HG02798 (cell line): ENCODE results near the gene RYR1.
A peak's percentile ranks its signal among the peaks of the same experiment; 100 is the strongest.
"Not testable (repeated sequence)": the region's sequence is repeated elsewhere in the genome, so short reads cannot be mapped to it uniquely, and the experiment has no call there.

Experiments
- ATAC-seq: cut with Tn5 transposase; IDR thresholded peaks from one replicate; pipeline ENCODE4 v1.9.1; 2021; ENCODE audit warnings: mild to moderate bottlenecking; ENCODE audit not compliant: unreplicated experiment, poor library complexity

Gene RYR1

DNA sequence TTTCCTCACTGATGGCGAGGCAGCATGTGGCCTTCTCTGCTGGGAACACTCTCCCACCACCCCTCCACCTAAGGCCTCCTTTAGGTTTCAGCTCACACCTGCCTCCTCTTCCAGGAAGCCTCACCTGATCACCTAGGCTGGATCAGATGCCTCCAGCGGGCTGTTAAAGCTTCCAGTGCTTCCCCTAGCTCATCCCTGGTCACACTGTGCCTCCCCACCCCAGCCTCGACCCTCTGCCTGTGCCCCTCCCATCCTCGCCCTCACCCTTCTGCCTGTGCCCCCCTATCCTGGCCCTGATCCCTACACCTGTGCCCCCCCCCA lies 150.5 kb downstream of the RYR1 start:
- no peak for ATAC-seq

DNA sequence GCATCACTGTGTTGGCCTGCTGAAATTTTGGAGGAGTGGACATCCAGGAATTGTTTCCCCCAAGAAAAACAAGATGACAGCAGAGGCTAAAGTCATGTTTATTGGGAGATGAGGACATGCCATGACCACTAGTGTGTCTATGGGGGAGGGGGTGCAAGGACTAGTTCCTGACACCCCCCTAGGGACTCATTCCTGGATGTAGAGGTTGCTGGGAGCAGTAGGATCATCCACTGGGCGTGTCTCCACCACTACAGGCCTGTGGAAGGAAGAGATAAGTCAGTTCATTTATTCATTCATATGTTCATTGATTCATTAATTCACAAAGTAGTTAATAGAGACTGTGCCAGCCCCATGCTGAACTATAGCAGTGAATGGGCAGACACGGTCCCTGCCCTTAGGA lies 154.1 kb downstream of the RYR1 start:
- no peak for ATAC-seq

DNA sequence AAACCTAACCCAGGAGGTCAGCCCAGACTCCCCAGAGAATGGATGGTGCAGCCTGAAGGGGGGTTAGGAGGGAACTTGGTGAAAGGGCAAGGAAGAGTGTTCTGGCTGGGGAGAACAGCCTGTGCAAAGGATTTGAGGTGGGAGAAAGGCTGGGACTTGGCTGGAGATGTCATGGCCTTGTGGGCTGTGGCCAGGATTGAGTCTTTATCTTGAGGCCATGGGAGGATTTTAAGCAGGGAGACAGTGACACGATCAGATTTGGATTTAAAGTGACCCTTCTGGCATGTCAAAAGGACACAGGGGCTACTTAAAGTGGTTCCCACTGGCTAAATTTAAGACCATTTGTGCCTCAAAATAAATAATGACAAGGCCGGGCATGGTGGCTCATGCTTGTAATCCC lies 154.6 kb downstream of the RYR1 start:
- no peak for ATAC-seq

DNA sequence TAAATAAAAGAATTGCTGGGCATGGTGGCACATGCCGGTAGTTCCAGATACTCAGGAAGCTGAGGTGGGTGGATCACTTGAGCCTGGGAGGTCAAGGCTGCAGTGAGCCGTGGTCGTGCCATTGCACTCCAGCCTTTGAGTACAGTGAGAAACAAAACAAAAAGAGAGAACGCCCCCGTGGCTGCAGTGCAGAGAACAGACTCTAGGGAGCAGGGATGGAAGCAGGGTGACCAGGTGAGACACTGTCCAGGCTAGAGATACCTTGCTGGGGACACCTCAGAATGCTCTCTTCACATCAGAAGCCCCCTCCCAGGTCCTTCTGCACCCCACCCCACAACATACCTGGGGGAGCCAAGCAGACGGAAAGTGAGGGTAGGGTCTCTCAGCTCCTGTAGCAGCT lies 159.4 kb downstream of the RYR1 start:
- no peak for ATAC-seq

DNA sequence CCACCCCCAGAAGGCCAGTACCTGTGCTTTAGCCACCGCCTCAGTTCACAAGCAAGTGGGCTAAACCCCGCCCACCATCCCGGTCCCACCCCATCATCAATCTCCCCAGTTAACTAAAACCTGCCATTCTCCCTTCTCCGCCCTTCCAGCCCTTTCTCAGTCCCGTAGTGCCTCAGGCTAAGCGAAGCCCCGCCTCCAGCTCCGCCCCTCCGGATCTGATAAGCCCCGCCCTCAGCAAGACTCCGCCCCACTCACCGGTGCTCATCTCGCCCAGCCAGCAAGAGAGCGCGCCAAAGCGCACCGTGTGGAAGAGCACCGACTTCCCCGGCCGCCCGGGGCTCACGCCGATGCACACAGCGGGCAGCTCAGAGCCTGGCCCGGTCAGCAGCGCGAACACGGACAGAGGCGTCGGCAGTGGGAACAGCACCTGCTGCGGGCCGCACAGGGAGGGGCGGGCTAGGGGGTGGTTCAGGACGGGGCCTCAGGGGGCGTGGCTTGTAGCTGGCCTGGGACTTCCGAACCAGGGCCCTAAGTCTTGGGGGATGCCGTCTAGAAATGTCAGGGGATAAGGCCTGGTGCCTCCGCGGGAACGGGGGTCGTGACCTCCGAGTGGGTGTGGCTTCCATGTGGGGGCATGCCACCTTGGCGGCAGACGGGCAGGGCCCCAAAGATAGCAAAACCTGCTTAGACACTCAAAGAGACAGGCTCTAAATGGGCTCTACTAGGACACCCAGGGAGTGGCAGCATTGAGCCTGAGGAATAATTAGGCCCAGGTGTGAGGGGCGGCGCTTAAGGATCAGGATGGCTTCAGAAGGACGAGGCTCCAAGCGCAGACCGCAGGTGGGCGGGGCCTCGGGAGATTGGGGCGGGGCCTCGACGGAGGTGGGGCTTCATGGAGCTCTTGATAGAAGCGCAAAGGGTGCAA lies 162.8 kb downstream of the RYR1 start:
- no peak for ATAC-seq

DNA sequence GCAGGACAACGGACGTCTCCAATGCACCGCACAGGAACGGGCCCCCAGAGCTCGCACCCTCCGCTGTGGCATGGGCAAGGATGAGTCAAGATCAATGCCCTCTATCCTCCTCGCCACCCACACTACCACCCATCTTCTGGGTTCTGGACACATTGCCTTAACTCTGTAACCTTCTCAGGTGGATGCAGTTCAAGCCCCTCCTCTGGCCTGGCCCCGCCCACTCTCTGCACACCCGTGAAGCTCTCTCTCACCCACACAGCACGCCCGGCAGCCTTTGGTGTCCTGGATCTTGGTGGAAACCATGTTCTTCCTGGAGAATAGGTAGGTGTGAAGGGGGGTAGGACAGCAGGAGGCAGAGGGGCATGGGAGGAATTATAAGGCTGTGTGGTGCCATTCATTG lies 163.6 kb downstream of the RYR1 start:
- ATAC-seq: no peak

DNA sequence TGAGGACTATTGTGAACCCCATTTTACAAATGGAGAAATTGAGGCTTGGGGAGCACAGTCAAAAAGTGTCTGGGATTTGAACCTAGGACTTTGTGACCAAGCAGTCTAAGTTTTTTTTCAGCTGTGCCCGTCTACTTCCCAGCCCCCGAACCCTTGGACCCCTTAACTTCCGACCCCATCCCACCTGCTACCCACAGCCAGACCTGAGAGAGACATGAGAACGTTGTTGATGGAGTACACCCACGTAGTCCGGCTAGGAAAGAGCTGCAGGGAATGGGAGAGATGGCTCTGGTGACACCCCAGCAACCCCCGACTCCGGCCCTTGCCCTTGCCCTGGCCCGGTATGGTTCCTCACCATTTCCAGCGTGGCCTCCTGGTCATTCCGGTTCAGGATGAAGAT lies 166.2 kb downstream of the RYR1 start:
- ATAC-seq: no peak

- not testable (repeated sequence) for ATAC-seq
Observed at GRCh38 chr19:38602856-38603255, 169.4 kb downstream of the RYR1 start.

GRCh38 chr19:38606131-38606530 lies 172.6 kb downstream of the RYR1 start:
- ATAC-seq: no peak

DNA sequence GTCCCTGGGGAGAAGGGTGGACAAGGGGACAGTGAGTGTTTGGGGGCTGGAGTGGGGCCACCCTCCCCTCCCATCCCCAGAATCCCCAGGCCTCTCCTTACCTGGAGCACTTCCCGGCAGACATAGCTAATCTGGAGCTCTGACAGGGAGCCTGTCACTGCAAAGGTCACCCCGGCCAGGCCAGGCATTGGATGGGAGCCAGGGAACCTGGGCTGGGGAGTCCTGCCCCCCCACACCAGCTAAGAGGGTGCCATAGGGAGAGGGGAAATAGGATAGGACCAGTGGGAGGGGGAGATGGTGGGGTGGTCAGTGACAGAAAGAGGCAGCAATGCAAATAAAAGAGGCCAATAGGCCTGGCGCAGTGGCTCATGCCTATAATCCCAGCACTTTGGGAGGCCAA lies 180.8 kb downstream of the RYR1 start:
- ATAC-seq: no peak

GRCh38 chr19:38615007-38615581 lies 181.6 kb downstream of the RYR1 start:
- ATAC-seq: no peak

DNA sequence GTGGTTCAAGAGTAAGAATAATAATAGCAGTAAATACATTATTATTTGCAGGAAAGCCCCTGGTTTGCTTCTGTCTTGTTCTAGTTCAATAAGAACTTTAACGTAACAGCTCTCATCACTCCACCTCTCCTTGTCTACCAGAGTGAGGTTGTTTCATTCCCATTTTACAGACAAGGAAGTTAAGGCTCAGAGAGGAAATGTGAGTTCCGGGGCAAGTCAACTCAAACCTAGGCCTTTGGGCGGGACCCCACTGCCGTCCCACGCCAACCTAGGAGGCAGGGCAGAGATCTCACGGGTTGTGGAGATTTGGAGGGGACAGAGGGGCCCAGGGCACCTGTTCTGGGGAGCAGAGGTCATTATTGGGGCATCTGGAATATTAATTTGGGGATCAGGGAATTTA lies 182.8 kb downstream of the RYR1 start:
- ATAC-seq: no peak

DNA sequence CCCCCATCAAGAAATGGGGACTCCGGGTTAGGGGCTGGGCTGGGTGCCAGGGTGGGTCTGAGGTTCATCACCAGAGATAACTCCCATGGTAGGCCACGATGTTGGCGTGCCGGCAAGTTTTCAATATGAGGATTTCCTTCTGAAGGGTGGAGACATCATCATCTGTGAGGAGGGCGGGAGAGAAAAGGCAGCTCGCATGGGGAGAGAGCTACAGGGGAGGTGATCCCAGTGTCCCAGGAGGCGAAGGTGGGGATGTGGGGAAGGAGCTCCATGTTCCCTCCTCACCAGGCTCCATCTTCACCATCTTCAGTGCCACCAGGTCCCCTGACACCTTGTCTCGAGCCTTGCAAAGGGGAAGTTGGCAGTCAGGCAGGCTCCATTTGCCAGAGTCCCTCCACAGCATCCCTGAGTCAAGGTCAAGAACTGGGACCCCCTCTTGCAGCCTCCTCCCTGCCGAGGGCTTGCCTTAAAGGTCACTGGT lies 183.8 kb downstream of the RYR1 start:
- no peak for ATAC-seq

- ATAC-seq: peak; percentile 53
Observed at GRCh38 chr19:38617764-38618589, 184.5 kb downstream of the RYR1 start, which contains the start of gene MAP4K1. MAP4K1 (minus strand) TSS chr19:38617953; CDS start chr19:38617895, 58 bp downstream.

DNA sequence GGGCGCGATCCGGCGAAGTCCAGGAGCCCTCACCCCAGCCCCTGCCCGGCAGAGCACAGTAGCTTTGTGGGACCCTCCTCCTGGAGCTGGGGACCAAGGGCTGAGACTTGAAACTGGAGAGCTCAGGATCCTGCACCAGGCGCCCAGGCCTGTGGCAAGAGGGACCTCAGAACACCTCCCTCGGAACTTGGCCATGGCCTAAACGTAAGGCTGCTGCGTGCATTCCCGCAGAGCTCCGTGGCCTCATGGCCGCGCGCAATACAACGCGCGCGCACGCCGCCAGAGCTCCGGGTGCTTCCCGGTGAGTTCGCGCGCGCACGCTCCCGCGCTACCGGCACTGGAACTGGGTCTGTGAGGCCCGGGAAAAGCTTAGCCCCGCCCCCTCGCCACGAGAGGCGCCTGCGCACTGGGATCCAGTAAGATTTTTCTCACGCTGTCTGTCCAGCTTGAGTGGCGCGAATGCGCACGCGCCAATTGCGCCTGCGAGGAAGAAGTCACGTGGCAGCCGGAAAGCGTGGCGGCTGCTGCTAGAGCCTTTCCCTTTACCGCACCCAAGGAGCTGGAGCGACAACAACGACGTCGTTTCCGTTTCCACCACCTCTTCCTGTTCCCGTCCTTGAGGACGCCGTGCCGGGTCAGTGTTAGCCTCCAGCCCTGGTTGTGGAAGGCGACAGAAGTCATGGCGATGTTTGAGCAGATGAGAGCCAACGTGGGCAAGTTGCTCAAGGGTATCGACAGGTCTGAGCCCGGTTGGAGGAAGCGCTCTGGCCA lies 185.3 kb downstream of the RYR1 start, which contains the start of gene EIF3K:
EIF3K (plus strand) TSS at position 599 of the 771 bp plus-strand sequence; CDS start at position 680, 81 bp downstream.
- ATAC-seq: peak; percentile 85

- no peak for ATAC-seq
Observed at GRCh38 chr19:38619361-38620174, 186.1 kb downstream of the RYR1 start.

DNA sequence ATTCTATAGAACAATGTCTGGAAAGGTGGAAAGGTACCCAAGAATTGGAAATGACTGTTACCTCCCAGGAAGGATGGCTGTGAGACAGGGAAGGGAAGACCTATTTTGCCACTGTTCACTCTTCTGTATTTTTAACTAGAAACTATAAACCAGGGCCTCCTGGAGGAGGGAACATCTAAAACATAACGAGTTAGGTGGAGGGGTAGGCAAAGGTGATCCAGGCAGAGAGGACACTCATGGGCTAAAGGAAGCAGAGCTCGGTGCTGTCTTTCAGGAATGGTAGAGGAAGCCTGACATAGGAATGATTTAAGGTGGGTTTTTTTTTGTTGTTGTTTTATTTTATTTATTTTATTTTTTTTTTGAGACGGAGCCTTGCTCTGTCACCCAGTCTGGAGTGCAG lies 191.3 kb downstream of the RYR1 start:
- no peak for ATAC-seq

GRCh38 chr19:38626401-38626800 lies 192.9 kb downstream of the RYR1 start:
- ATAC-seq: no peak

GRCh38 chr19:38629568-38629967 lies 196.1 kb downstream of the RYR1 start:
- no peak for ATAC-seq
